Measurements from ENCODE around the gene CCDC186.

- TF ChIP-seq EZH2 (IDR thresholded peaks at IDR 0.05; ENCODE audit: borderline replicate concordance) (no peak), EZH2phosphoT487 (IDR thresholded peaks at IDR 0.05; ENCODE audit: low read depth, severe bottlenecking, unreplicated experiment) (no peak)
- TF ChIP-seq, protein P1, sequence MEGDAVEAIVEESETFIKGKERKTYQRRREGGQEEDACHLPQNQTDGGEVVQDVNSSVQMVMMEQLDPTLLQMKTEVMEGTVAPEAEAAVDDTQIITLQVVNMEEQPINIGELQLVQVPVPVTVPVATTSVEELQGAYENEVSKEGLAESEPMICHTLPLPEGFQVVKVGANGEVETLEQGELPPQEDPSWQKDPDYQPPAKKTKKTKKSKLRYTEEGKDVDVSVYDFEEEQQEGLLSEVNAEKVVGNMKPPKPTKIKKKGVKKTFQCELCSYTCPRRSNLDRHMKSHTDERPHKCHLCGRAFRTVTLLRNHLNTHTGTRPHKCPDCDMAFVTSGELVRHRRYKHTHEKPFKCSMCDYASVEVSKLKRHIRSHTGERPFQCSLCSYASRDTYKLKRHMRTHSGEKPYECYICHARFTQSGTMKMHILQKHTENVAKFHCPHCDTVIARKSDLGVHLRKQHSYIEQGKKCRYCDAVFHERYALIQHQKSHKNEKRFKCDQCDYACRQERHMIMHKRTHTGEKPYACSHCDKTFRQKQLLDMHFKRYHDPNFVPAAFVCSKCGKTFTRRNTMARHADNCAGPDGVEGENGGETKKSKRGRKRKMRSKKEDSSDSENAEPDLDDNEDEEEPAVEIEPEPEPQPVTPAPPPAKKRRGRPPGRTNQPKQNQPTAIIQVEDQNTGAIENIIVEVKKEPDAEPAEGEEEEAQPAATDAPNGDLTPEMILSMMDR (IDR thresholded peaks at IDR 0.05; ENCODE audit: poor library complexity): no peak
These were observed 38.5 kb downstream of the CCDC186 start for GRCh38 chr10:114135476-114135875.
